Stimulated activated memory B cell treated with anti-CD40 and anti-IgM and Interleukin-4, amounts not matched to agents 10 μg/mL and 1 μg/mL and 100 μg/mL, for 72 hours (primary cell): Measurements from ENCODE around the gene CPNE5.

Source experiments
- ATAC-seq: fragments of 150-1000 bp; cut with Tn5 transposase; 2 replicates; pipeline ENCODE4 v1.10.0; 2021
- H3K27ac Mint-ChIP-seq: one replicate; pipeline ENCODE4 v1.8.0; 2022; ENCODE audit warnings: mild to moderate bottlenecking, mixed read lengths
- H3K27me3 Mint-ChIP-seq: one replicate; pipeline ENCODE4 v1.8.0; 2022; ENCODE audit warnings: mixed read lengths
- H3K36me3 Mint-ChIP-seq: one replicate; pipeline ENCODE4 v1.8.0; 2022; ENCODE audit warnings: mixed read lengths
- H3K4me1 Mint-ChIP-seq: one replicate; pipeline ENCODE4 v1.8.0; 2022; ENCODE audit warnings: mixed read lengths
- H3K4me3 Mint-ChIP-seq: one replicate; pipeline ENCODE4 v1.8.0; 2022; ENCODE audit warnings: mild to moderate bottlenecking, moderate library complexity, mixed read lengths
- H3K9me3 Mint-ChIP-seq: one replicate; pipeline ENCODE4 v1.8.0; 2022; ENCODE audit warnings: mixed read lengths

Gene CPNE5

DNA sequence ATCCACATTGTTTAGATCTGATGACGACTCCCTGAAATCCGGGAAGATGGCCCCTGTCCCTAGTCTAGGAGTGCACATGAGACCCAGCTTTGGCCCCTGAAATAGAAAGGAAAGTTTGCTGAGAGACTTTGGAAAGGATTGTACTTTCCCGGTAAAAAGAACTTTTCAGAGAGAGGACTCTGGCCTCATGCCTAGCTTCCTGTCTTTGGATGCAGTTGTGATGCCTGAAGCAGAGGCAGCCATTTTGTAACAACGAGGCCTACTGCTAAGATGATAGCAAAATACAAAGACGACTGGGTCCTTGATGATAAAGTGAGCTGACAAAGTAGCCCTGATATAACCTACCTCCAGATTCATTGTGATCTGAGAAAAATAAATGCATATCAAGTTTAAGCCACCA is 6.9 kb downstream of the CPNE5 start:
- ATAC-seq: no peak
- Mint-ChIP-seq H3K27ac (no peak overlapping the region), H3K36me3 (no peaks in the 10 kb centered on the region), H3K9me3 (peaks cover 6% of the 10 kb centered on the region), H3K4me3 (no peak overlapping the region), H3K27me3 (peaks cover 20% of the 10 kb centered on the region), H3K4me1 (peaks cover 3% of the 10 kb centered on the region)

DNA sequence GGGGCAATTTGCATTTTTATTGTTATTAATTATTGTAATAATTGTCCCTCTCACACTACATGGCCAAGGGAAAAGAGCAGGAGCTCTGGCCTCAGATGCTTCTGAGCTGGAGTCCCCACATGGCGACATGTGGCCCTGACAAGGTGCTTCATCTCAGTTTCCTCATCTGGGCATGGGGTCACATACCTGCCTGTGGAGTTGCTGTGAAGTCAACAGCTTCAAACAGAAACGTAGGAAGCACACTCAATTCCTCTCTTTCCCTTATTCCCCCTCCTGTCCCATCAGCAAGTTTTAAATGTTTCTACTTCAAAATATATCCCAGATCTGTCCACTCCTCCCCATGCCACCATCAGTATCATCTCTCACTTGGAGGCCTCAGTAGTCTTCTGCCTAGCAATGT is 8.7 kb downstream of the CPNE5 start:
- no peak overlapping the region for H3K27ac Mint-ChIP-seq
- no peak for ATAC-seq
- no peak overlapping the region for H3K4me3 Mint-ChIP-seq
- no peaks in the 10 kb centered on the region for H3K36me3 Mint-ChIP-seq
- peaks cover 6% of the 10 kb centered on the region for H3K9me3 Mint-ChIP-seq
- peaks cover 25% of the 10 kb centered on the region for H3K27me3 Mint-ChIP-seq
- peaks cover 7% of the 10 kb centered on the region for H3K4me1 Mint-ChIP-seq

DNA sequence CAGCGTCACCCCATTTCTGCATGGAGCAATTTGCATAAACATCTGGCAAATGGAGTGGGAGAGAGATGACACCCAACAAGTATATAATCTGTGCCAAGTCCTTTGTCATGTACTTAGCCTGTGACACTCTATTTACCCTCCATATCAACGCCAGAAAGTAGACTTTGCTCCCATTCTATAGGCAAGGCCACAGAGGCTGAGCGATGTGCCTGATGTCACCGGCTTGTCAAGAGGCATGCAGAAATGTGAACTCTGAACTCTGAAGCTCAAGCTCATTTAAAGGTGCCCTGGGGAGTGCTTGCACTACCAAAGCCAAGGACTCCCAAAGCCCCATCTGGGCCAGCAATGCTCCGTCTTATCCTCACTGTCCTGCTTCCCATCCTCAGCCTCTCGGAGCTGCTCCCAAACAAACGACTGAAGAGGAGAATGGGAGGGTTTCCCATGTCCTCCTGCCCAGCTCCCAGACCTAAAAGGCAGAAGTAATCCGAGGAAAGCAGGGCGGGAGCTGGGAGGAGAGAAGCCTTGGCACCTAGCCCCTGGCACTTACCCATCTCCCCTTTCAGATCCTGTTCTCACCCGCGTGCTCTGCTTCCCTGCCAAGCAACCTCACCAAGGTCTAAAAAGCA is 9.2 kb downstream of the CPNE5 start:
- Mint-ChIP-seq H3K36me3 (no peaks in the 10 kb centered on the region), H3K4me1 (peaks cover 7% of the 10 kb centered on the region), H3K4me3 (no peak overlapping the region), H3K27ac (no peak overlapping the region), H3K27me3 (peaks cover 30% of the 10 kb centered on the region), H3K9me3 (peaks cover 6% of the 10 kb centered on the region)
- ATAC-seq: no peak

DNA sequence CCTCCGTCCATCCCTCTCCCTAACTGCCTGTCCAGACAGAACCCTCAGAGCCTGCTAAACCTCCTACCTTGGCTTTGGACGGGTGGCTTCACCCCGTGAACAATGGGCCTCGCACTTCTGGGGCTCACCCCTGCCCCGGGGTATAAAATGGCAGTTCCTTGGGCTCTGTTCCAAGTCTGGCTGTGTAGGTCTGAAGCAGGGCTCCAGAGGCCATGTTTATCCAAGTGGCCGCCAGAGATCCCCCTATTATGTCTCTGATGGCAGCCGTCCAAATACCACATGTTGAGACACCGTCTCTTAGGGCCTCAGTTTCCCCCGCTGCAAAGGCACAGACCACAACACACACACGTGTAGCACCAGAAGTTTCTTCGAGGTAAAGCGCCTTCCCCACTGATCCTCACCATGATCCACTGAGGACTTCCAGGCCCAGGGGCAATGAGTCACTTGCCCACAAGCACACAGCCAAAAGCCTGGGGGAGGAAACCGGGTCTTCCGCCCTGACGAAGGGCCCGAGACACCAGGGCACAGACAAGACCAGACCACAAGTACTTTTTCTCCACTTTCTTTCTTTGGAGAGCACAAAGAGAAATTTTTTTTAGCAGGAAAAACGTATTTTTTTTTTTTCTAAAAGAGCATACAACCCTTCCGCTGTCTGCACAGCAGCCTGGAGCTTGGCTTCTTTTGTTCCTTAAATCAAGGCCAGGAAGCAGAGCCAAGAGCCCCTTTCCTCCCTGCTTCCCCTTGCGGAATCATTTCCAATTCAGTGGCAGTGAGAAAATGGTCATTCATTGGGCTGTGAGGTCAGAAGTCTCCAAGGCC is 11.8 kb downstream of the CPNE5 start:
- Mint-ChIP-seq H3K9me3 (no peaks in the 10 kb centered on the region), H3K4me3 (no peak overlapping the region), H3K4me1 (peaks cover 7% of the 10 kb centered on the region), H3K27ac (no peak overlapping the region), H3K36me3 (no peaks in the 10 kb centered on the region), H3K27me3 (peaks cover 48% of the 10 kb centered on the region)
- no peak for ATAC-seq

DNA sequence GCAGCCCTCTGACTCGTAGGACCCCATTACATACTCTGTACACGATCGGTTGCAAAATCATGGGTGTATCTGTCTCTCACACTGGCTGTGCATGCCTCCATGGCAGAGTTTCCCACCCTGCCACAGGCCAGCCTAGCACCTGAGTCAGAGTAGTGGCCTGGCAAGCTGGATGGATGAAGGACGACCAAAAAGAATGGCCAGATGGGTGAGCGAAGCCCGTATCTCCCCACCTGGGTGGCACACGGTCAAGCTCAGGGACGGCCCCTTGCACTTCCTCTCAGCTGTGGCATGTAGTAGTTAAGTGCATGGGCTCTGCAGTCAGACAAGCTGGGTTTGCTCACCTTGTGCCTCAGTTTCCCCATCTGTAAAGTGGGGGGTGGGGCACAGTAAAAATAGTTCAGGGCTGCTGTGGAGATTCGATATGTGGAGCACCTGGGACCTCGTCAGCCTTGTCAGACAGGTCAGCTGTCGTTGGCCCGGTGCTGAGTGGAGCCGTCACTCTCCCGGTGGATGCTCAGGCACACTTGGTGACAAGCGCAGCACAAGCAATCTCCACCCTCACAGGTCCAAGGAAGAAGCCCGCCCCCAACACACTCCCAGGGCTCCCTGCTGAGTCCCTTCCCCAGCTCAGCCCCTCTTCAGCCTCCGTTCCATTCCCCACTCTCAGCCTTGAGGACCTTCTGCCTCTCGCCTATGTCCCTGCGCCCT is 12.6 kb downstream of the CPNE5 start:
- ATAC-seq: no peak
- H3K36me3 Mint-ChIP-seq: no peaks in the 10 kb centered on the region
- no peak overlapping the region for H3K27ac Mint-ChIP-seq
- H3K27me3 Mint-ChIP-seq: peaks cover 48% of the 10 kb centered on the region
- no peaks in the 10 kb centered on the region for H3K9me3 Mint-ChIP-seq
- H3K4me1 Mint-ChIP-seq: peaks cover 7% of the 10 kb centered on the region
- no peak overlapping the region for H3K4me3 Mint-ChIP-seq

DNA sequence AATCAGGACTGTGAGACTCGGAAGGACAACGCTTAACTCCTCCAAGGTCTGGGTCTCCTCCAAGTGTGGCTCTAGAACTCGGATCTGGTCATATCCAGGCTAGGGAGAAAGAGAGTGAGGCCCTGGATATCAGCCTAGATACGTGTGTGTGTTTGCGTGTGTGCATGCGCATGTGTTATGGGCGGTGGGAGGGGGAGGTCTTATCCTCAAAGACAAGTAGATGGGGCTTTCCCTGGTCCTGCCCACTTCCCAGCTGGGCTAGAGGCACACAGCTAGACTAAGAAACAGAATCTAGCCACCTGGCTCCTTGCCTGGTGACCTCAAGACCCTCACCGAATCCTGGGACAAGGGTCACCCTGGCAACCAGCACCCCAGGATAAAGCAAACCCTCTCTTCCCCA is 13.2 kb downstream of the CPNE5 start:
- no peaks in the 10 kb centered on the region for H3K9me3 Mint-ChIP-seq
- no peak for ATAC-seq

DNA sequence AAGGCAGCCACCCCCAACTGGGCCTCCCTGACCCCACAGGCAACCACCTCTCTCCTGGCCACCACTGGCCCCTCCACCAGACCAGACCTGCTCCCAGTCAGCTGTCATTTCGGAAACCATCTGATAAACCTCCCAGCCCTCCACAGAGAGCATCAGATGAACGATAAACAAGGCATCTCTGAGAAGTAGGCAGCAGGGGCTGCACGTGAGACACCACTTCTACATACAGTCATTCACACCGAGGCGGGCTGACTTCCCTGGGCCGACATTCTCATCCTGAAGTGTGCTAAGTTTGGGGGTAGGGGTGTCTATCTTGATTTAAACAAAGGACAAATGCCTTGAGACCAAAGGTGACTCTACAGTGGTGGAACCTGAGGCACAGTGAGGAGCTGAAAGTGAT is 13.8 kb downstream of the CPNE5 start:
- no peak for ATAC-seq
- no peaks in the 10 kb centered on the region for H3K9me3 Mint-ChIP-seq
- H3K27ac Mint-ChIP-seq: no peak overlapping the region
- H3K36me3 Mint-ChIP-seq: no peaks in the 10 kb centered on the region
- no peak overlapping the region for H3K4me3 Mint-ChIP-seq
- peaks cover 7% of the 10 kb centered on the region for H3K4me1 Mint-ChIP-seq
- peaks cover 48% of the 10 kb centered on the region for H3K27me3 Mint-ChIP-seq

More for the DNA sequence above, 13.2 kb downstream of the CPNE5 start:
- peaks cover 7% of the 10 kb centered on the region for H3K4me1 Mint-ChIP-seq
- no peak overlapping the region for H3K27ac Mint-ChIP-seq
- no peak overlapping the region for H3K4me3 Mint-ChIP-seq
- H3K27me3 Mint-ChIP-seq: peaks cover 48% of the 10 kb centered on the region
- H3K36me3 Mint-ChIP-seq: no peaks in the 10 kb centered on the region

DNA sequence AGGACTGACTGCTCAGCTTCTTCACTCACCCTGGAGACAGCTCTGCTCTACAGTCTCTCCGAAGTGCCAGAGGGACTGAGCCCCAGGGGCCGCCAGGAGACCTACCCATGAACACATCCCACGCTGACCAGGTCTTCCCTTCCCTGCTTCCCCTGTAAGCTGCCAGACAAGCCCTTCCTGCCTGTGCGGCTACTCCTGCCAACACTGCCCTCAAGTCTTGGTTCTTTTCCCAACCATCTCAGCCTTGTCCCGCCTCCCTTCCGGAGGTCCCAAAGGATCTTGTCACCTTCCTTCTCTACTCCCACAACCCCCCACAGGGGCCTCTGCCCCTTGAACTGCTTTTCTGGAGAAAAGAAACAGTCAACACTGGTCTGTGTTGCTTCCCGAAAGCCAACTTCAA is 15.0 kb downstream of the CPNE5 start:
- Mint-ChIP-seq H3K27ac (no peak overlapping the region), H3K9me3 (no peaks in the 10 kb centered on the region), H3K4me3 (no peak overlapping the region), H3K36me3 (no peaks in the 10 kb centered on the region), H3K27me3 (peaks cover 48% of the 10 kb centered on the region), H3K4me1 (peaks cover 7% of the 10 kb centered on the region)
- ATAC-seq: no peak

DNA sequence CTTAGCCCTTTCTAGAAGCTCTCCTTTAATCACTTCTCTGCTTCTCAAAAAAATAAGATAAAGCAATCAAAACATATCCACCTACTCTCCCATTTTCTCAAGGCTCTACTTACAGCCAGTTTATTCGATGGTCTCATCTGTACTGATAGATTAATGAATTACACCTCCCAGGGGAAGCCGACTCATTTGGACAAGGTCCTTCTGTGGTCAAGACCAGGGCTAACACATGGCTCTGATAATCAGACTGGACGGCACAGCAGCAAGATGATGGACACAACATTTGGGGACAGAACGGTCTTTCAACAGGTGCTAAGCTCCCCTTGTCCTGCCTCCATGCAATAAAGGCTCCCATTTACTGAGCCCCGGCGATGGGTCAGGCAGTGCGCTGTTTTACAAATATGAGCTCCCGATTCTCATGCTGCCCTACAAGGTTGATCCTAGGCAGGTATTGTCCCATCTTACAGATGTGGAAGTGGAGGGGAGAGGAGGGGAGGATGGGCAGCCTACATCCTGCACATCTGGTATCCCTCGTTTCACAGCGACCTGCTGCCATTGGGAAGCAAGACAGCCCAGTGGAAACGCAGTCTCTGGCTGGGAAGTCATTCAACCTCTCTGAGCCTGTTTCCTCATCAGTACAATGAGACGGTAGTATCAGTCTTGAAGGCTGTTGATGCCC is 15.7 kb downstream of the CPNE5 start:
- H3K4me3 Mint-ChIP-seq: no peak overlapping the region
- ATAC-seq: no peak
- peaks cover 7% of the 10 kb centered on the region for H3K4me1 Mint-ChIP-seq
- no peaks in the 10 kb centered on the region for H3K36me3 Mint-ChIP-seq
- H3K27ac Mint-ChIP-seq: no peak overlapping the region
- H3K9me3 Mint-ChIP-seq: no peaks in the 10 kb centered on the region
- H3K27me3 Mint-ChIP-seq: peaks cover 48% of the 10 kb centered on the region

DNA sequence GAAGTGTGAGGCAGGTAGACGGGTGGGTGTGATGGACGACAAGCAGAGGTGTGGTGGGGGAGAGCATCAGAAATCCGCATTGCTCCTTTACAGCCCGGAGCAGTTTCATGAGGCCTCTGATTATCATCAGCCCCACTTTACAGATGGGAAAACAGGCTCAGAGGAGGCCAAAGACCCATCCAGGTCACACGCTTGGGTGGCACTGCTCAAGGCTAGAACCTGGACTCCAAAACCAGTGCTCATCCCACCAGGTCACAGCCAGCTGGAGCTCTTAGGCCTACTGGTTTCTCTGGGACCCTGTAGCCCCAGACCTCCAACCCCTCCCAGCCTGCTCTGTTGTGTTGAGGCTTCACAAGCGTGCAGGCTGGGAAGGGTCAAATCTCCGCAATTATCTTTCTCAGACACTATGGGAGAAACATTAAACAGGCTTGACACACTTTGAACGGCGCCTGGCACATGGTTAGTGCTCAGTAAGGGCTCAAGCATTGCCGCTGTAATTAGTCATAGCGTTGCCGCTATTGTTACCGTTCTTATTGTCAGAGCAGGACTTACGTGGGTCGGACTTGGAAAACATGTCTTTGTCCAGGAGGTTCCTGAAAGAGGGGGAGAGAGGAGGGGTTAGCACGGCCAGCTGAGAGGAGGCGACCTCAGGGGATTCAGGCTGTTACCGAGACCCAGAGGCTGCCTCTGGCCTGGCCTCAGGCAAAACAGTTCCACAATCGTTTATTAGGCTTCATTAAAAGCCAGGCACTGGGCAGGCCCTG is 16.6 kb downstream of the CPNE5 start:
- H3K27ac Mint-ChIP-seq: no peak overlapping the region
- no peak overlapping the region for H3K4me3 Mint-ChIP-seq
- H3K36me3 Mint-ChIP-seq: no peaks in the 10 kb centered on the region
- no peaks in the 10 kb centered on the region for H3K9me3 Mint-ChIP-seq
- H3K4me1 Mint-ChIP-seq: peaks cover 7% of the 10 kb centered on the region
- H3K27me3 Mint-ChIP-seq: peaks cover 45% of the 10 kb centered on the region
- ATAC-seq: no peak

DNA sequence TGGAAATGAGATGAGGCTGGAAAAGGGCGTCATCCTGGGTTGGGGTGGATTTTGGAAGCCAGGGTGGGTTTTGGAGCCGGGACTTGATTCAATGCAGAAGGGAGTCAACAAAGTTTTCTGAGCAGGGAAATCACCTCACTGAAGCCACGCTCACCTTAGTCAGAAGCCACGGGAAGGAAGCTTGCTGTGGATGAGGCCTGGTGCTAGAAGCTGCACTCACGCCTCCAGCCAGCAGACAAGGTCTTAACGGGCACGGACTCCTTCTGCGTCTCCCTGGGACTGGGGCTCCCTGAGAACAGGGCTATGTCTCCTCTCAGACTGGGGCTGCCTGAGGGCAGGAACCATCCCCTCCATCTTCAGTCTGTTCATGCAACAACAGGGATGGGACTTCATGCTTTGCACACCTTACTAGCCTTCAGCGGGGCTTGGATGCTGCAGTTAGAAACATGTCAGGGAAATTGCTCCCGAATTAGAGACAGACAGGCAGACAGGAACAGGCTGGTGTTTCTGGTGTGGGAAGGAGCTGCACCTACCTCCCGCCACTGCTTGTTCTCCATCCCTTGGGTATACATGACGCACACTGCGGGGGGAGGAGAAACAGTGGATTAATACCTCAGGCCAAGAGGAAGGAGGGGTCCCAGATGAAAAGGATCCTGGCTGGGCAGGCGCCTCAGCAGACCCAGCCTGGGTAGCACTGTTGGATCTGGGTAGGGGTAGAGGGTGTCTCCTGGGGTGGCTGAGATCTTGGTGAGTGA is 17.5 kb downstream of the CPNE5 start:
- Mint-ChIP-seq H3K36me3 (no peaks in the 10 kb centered on the region), H3K4me1 (no peaks in the 10 kb centered on the region), H3K9me3 (no peaks in the 10 kb centered on the region), H3K27ac (no peak overlapping the region), H3K4me3 (no peak overlapping the region), H3K27me3 (peaks cover 35% of the 10 kb centered on the region)
- no peak for ATAC-seq

DNA sequence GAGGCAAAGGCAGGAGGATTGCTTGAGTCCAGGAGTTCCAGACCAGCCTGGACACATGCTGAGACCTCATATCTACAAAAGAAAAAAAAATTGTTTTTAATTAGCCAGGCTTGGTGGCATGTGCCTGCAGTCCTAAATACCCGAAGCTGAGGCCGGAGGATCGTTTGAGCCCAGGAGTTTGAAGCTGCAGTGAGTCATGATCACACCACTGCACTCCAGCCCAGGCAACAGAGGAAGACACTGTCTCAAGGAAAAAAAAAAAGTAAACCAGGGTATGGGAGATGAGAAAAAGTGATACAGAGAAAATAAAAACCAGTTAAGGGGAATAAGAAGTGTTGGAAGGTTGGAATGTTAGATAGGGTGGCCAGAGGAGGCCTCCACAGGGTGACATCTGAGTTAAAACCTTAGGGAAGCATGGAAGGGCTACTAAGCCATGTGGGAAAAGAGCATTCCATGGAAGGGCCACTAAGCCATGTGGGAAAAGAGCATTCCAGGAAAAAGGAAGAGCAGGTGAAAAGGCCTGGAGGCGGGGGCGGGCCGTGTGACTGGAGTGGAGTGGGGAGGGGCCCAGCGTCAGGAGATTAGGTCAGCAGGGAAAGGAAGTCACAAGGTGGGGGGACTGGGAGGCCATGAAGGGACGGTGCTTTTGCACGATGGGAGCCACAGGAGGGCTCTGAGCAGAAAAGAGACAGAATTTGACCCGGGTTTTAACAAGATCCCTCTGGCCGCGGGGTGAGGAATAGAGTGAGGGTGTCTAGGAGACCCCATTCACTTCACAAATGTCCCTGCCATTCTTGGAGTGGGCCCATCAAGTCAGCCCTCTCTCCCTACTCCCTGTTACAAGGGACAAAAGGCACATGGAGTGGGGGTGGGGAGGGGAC is 18.3 kb downstream of the CPNE5 start:
- no peak overlapping the region for H3K27ac Mint-ChIP-seq
- ATAC-seq: no peak
- no peaks in the 10 kb centered on the region for H3K4me1 Mint-ChIP-seq
- no peak overlapping the region for H3K4me3 Mint-ChIP-seq
- H3K9me3 Mint-ChIP-seq: no peaks in the 10 kb centered on the region
- H3K27me3 Mint-ChIP-seq: peaks cover 27% of the 10 kb centered on the region
- no peaks in the 10 kb centered on the region for H3K36me3 Mint-ChIP-seq

DNA sequence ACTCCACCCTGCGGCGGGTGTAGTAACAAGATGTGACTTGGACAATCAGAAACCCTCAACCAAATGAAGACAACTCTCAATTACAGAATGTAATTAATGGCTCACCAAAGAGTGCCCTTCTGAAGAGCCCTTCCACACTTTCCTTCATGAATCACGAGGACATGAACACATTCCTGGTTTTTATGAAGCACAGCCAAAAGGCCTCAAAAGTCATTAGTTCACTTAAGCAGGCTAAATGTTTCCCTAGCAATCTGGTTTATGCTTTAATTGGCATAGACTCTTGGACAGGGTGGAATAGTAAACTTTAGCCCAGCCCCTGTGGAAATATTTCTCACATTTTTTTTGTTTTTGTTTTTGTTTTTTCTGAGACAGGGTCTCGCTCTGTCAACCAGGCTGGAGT is 20.5 kb downstream of the CPNE5 start:
- H3K27me3 Mint-ChIP-seq: peaks cover 5% of the 10 kb centered on the region
- H3K4me1 Mint-ChIP-seq: no peaks in the 10 kb centered on the region
- ATAC-seq: no peak
- no peaks in the 10 kb centered on the region for H3K9me3 Mint-ChIP-seq
- H3K27ac Mint-ChIP-seq: no peak overlapping the region
- H3K36me3 Mint-ChIP-seq: no peaks in the 10 kb centered on the region
- H3K4me3 Mint-ChIP-seq: no peak overlapping the region
